Measurements from ENCODE around the gene DDIT4.
"Not testable (repeated sequence)": the region's sequence is repeated elsewhere in the genome, so short reads cannot be mapped to it uniquely, and the experiment has no call there.

DDIT4 gene

DNA sequence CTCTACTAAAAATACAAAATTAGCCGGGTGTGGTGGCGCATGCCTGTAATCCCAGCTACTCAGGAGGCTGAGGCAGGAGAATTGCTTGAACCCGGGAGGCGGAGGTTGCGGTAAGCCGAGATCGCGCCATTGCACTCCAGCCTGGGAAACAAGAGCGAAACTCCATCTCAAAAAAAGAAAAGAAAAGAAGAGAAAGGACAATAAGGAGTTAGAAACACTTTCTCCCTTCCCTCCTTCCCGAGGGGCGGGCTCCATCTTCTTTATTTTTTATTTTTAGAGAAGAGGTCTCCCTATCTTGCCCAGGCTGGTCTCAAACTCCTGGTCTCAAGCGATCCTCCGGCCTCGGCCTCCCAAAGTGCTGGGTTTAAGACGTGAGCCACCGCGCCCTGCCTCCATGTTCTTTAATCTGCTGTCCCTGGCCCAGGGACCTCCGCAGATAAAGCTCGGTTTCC lies 23.1 kb downstream of the DDIT4 start:
- DNase-seq, result not testable (repeated sequence)

GRCh38 chr10:72297281-72297804 lies 23.6 kb downstream of the DDIT4 start:
- DNase-seq, result peak; percentile 81 to 88

- DNase-seq, result peak; percentile 84 to 89
Observed at GRCh38 chr10:72297805-72298591, 24.3 kb downstream of the DDIT4 start.

DNA sequence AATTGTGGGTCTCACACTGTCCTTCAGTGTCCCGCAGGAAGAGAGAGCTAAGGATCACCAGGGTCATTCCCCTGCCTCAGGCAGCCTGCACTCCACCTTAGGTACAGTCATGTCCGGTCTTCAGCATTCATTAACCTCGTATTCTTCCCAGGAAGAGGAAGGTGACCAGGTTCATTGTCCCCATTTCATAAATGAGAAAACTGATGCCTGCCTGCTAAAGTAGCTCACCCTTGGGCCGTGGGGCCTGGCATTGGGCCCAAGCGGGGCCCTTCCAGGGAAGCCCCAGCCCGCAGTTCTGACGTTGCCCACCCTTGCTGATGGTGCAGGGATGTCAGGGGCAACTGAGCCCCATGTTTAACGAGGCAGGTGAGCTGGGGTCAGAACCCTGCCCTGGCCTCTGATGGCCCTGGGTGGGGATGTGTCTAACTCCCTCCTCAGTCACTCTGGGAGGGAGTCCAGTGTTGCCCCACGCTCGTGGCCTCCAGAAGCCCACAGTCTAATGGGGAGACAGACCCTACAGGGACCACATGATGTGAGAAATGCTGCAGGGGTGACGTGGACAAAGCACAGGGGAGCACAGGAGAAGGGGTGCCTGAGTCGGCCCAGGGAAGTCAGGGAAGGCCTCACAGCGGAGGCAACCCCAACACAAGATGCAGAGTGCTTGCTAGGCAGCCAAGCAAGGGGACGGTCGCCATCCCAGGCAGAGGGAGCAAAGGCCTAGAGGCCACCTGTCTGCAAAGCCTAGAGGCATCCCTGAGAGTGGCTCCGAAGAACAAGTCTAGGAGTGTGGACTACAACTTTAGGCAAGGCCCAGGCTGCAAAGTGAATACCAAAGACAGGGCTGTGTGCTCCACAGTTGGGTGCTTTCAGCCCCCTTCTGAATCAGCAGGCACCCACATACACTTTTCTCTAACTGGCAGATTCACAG lies 25.1 kb downstream of the DDIT4 start:
- DNase-seq, result no peak

DNA sequence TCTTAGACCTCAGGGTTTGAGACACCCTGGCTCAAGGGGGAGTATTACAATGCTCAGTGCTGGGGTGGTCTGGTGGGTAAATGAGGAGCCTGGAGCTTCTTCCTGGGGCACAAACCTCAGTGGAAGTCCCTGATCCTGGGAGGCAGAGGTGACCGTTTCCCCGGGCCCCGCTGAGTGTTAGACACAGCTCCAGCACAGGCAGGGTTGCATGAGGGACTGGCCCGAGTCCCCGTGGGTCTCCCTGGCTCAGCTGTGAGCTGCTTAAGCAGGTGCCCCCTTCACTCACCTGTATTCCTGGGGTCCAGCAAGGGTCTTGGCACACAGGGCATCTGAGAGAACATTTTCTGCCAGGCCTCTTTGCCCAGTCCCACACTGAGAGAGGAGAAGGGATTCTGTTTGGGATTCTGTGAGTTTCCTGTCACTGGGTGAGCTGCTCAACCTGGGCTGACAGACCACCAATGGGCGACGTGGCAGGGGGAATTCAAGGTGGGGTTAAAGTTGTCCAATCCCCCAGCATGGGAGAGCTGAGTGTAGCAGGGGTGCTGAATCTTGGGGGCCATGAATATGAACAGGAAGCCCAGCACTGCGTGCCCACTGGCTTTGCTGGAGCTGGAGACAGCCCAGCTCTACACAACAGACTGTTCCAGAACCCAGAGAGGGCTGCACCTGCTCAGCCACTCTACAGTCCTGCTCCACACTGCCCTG lies 29.9 kb downstream of the DDIT4 start:
- DNase-seq, result no peak

DNA sequence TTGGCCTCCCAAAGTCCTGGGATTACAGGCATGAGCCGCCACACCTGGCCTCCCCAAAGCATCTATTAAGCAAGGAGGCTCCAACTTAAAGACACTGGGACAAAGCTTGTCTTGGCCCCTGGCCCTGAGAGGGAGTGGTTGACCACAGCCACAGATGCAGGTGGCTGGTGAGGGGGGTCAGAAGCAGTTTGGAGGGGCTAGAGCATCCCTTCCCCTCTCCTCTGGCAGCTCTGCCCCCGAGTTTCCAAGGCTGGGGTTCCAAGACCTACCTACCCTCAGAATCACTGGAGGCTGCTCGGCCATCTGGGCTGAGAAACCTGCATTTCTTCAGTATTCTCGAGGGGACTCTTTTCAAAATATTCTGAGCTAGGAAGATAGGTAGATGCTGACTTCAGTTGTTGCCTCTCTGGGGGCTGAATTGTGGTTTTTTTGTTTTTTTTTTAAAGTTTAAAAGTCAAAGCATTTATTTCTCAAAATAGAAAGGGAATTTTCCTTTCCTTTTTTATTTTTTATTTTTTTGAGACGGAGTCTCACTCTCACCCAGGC lies 32.6 kb downstream of the DDIT4 start:
- DNase-seq, result no peak

GRCh38 chr10:72307711-72308110 lies 34.0 kb downstream of the DDIT4 start:
- DNase-seq, result not testable (repeated sequence)

- peak; percentile 88 to 94 for DNase-seq
Observed at GRCh38 chr10:72308320-72308987, 34.7 kb downstream of the DDIT4 start.

- peak; percentile 73 to 90 for DNase-seq
Observed at GRCh38 chr10:72309290-72310240, 35.8 kb downstream of the DDIT4 start.

- no peak for DNase-seq
Observed at GRCh38 chr10:72310241-72310633, 36.5 kb downstream of the DDIT4 start.

GRCh38 chr10:72310636-72311035 lies 36.9 kb downstream of the DDIT4 start:
- DNase-seq, result peak; percentile 63 to 87

GRCh38 chr10:72311667-72312066 lies 37.9 kb downstream of the DDIT4 start:
- no peak for DNase-seq

DNA sequence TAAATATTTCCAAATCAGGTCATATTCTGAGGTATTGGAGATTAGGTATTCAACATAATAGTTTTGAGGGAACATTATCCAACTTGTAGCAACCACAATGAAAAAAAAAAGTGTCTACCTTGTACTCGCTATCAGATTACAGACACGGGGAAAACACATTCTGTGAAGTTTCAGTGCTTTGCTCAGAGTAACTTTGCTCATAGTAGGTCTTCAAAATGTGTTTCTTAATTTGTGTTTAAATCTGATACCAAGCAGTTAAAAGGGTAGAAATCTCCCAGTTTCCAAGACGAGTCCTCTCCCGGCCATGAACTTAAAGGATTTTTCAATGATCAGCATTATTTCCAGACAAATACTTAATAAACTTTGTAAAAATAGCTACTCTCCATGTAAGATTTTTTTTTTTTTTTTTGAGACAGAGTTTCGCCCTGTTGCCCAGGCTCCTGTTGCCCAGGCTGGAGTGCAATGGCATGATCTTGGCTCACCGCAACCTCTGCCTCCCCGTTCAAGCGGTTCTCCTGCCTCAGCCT lies 39.2 kb downstream of the DDIT4 start:
- no peak for DNase-seq

DNA sequence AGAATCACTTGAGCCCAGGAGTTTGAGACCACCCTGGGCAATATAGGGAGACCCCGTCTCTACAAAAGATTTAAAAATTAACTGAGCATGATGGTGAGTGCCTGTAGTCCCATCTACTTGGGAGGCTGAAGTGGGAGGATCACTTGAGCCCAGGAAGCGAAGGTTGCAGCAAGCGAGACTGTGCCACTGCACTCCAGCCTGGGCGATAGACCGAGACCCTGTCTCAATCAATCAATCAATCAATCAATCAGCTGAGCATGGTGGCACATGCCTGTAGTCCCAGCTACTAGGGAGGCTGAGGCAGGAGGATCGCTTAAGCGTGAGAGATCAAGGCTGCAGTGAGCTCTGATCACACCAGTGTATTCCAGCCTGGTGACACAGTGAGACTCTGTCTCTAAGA lies 40.5 kb downstream of the DDIT4 start:
- no peak for DNase-seq

DNA sequence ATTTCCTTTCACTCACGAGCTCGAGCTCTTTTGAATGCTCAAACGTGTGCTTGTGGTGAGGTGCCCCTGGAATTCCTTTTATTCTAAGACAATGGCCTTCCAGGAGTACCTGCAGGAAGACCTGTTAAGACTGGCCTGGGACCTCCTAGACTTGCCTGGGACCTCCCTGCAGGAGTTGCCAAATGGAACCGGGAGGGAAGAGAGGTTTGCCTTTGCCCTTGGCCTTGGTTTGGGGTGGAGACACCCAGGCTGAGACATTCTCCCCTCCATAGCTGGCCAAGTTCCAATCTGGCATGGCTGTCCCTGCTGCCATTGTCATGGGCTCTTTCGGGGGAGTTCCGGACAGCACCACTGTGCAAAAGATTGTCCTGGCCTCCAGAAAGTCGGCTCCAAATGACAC lies 41.3 kb downstream of the DDIT4 start:
- no peak for DNase-seq

DNA sequence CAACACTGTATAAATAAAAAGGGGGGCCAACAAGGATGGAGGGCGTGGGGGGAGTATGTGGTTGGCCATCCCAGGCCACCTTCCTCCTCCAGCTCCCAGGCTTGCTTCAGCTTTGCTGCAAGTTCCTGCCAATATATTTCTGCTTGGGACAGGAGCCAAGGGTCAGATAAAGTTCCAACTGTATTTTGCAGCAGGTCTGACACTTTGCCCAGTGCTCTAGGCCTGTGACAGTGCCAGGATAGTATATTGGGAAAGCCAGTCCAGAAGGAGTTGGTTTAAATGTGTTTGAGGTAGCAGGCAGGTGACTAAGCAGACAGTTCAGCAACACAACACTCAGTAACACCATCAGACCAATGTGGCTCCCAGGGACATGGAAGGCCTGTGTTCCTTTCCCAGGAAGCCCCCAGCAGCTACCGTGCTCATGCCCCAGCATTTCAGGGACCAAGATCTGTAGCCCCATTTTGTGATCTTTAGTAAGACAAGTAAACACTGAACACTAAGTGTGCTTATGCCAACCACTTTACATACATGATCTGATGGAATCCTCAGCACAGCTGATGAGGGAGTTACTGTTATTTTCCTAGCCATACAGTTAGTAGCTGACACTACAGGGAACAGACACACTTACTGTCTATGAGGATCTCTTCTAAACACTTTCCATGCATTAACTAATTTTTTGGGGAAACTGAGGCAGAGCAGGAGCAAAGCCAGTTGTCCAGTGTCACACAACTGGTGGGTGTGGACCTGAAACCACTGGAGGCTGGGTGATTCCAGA lies 42.1 kb downstream of the DDIT4 start:
- peak; percentile 26 to 33 for DNase-seq

DNA sequence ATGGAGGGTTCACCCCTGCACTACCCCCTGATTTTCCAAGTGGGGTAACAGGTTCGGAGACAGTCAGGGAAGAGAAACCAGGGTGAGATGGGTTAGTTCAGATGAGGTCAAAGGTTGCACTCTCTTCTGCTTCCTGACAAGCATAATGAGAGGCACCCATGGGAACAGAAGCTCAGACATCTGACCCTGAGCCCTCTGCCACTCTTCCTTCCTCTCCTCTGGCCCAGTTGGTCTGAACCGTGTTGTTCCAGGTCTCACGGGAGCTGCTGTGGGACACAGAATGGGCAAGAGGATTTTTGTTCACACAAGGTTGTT lies 42.6 kb downstream of the DDIT4 start:
- peak; percentile 29 to 51 for DNase-seq

GRCh38 chr10:72316748-72317435 lies 43.2 kb downstream of the DDIT4 start:
- peak; percentile 32 to 63 for DNase-seq

Measured in inflammatory macrophage (primary cell).